HG03558 (cell line): ENCODE results near the gene POC5.

Source experiments
- ATAC-seq: cut with Tn5 transposase; IDR thresholded peaks from one replicate; pipeline ENCODE4 v1.9.1; 2021; ENCODE audit warnings: moderate number of reproducible peaks; ENCODE audit not compliant: unreplicated experiment; ENCODE audit errors: extremely low read depth

Gene POC5

DNA sequence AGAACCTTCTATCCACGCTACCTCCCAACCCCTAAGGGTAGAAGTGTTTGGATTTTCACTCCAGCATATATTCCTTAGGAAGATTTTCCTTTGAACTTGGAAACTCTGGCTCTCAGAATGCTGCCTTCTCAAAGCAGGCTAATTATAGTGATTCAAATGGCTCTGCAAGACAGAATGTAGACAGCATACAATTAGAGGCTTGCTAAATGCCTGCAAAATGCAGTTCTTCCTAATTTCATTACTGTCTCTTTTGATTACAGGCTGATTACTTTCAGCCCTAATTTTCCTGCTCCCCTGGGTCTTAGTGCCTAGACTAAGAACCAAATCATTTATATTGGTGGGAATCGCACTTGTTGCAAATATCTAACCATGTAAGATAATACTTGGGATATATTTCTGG, 55.2 kb downstream of the POC5 start:
- ATAC-seq: no peak

DNA sequence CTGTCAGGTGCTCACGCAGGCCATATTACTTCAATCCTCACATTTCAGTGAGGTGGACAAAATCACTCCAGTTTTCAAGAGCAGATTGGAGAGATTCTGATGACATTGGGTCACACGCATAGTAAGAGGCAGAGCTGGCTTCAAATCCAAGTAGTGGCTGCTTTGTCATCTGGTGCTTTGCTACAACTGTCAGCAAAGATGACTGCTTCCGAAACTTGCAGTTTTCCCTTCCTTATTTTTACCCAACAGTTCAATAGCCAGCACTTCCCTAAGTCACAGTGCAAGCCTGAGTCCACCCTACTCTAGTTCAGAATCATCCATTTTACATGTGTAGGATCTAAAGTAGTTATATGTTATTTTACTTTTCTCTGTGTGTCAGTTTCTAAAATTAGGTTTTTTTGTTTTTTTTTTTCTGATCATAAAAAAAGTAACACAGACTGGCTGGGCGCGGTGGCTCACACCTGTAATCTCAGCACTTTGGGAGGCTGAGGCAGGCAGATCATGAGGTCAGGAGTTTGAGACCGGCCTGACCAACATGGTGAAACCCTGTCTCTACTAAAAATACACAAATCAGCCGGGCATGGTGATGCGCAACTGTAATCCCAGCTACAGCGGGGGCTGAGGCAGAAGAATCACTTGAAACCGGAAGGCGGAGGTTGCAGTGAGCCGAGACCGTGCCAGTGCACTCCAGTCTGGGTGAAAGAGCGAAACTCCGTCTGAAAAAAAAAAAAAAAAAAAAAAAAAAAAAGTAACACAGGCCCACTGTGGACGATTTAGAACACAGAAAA, 56.4 kb downstream of the POC5 start:
- ATAC-seq: no peak

DNA sequence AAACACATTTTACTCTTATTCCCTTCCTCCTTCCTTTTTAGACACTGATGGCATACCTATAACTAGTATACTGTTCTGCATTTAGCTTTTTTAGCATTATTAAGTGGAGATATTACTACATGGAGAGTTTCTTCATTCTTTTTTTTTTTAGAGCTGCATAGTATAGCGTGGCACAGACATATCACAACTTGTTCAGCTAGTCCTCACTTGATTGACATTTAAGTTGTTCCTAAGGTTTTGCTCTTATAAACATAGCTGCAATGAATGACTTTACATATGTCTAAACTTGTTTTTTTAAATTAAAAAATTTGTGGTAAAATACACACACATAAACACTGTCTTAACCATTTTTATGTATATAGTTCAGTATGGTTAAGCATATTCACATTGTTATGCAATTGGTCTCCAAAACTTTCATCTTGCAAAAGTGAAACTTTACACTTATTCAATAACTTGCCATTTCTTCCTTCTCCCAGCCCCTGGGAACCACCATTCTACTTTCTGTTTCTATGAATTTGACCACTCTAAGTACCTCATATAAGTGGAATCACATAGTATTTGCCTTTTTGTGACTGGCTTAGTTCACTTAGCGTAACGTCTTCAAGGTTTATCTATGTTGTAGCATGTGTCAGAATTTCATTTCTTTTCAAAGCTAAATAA, 57.3 kb downstream of the POC5 start:
- ATAC-seq: no peak

DNA sequence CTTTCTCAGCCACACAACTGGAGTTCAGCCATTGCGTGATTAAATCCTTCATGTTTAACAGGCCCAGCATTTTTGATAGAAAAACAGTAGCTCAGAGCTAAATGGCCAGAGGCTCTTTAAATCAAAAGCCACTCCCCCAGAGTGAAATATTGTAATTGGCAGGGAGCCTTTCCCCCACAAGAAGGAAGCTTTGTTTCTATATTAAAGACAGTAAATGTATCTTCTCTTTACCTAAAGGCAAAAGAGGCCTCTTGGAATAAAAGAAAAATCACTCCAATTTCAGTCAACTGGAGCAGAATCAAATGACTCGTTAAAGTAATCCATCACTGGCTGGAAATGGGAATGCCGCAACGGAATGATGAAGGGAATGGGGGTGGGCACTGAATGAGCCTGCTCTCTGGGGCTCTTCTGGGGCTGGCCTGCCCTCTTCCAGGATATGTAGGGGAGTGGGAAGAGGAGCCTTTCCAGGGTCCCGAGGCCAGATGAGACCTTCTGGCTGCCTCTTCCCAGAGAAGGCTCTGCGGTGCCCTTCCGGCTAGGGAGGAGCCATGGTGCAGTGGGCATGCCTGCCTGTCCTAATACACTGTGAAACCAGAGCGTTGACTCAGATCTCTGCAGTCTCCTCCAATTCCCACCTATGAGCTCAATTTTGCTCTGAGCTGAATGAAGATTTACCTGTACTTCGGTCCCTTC, 60.8 kb downstream of the POC5 start:
- no peak for ATAC-seq

DNA sequence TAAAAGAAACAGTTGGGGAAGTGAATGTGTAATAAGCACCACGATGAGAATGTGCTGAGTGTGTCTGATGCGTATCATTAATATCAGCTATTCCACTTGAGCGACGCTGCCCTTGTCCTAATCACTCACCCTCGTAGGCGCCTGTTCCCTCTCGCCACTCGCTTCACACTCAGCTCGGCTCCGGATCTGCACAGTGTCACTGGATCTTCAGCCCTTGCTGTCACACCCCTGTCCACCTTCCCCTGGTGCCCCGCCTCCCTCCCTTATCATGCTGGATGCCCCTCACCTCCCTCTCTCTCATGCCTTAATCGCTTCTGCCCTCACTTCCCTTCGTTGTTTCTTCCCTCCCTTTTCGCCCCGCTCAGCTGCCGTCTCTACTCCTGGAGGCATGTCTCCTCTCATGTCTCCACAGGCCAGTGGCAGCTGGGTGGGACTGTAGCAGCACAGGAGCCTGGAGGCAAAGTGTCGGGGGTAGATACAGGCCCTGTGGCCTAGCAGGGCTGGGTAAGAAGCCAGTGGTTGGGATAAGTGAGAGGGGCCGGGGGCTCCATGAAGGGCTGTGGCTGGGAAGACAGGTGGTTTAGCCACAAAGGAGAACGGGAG, 62.4 kb downstream of the POC5 start:
- ATAC-seq: no peak

DNA sequence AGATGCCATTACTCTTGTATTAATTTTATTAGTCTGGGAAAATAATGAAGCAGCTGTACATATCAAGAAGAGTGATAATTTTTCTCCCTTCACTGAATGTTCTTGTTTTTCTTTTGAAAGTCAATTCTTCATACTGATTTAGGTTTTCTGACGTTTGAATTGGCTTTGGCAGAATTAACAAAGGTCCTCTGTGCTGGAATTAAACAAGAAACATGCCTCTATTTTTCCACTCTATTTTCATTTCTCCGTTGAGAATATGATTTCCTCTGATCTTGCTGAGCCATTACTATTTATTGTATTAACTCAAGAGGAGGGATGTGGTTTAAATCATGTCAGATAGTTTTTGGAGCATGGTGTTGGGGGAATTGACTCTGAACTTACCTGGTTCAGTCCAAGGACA, 63.7 kb downstream of the POC5 start:
- no peak for ATAC-seq

DNA sequence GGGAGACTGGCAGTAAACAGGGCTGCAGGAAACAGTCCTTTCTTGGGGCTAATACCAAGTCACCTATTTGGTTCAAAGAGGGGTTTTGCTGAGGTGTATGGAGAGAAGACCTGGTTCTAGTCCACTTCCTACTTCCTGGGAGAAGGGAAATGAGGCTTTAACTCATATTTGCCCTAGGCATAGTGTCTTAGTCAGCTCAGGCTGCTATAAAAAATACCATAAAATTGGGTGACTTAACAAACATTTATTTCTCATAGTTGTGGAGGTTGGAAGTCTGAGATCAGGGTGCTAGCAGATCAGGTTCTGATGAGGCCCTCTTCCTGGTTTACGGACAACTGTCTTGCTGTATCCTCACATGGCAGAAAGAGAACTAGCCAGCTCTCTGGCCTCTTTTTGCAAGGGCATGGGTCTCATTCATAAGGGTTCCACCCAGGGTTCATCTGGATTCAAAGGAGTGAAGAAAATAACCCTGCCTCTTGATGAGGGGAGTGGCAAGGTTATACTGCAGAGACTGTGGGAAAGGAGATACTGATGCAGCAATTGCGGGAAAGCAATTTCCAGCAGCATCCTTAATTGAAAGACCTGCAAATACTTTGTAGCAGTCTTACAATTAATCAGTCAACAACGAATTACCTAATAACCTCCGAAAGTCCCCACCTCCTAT, 65.5 kb downstream of the POC5 start:
- no peak for ATAC-seq

- ATAC-seq: no peak
These were observed 68.5 kb downstream of the POC5 start for GRCh38 chr5:75648712-75649111.

DNA sequence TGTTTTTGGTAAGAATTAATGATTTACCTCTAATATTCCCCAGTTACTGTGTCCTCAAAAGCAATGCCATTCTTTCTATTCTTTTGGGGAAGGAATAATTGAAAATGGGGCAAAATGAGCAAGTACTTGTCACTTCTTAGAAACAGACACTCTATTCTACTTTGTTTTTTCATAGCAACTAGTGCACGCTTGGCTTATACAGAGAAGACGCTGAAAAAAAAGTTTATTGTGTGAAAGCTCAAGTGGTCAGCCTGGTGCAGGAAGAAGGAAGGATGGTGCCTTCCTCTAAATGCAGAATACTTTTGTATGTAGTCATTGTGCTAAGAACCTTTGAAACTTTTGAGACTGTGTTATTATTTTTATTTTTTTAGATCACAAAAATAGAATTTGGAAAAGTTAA, 76.4 kb downstream of the POC5 start:
- ATAC-seq: no peak

DNA sequence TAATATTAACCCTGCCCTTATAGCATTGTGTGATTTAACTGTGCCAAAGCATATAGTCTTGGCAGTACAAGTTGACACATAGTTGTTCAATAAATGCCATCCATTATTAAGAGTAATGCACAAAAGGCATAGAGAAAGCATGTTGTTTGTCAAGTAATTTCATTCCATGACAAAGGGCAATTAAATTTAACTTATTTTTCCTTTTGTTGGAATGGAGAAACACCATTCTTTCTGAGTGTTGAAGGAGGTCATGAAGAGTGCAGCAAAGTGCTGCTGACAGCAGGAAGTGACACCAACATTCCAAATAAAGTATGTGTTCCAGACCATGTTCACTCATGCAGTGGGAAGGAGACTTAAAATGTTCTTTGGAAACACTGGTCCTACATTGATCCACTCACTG, 76.8 kb downstream of the POC5 start:
- ATAC-seq: no peak

GRCh38 chr5:75639535-75640311, 77.5 kb downstream of the POC5 start:
- ATAC-seq: no peak

DNA sequence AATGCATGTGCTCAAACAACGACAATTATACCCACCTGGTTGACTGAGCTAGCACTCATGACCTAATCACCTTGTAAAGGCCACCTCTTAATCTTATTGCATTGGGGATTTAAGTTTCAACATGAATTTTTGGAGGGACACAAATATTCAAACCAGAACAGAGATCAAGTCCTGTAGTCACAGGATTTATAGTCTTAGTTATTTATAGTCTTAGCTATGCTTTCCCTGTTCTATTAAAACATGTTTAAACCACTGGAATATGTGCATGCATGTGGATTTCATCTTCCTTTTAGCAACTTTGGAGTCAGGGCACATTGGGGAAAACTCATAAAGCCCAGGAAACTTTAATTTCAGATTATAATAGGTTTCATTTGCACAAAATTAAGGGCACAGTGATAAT, 79.3 kb downstream of the POC5 start:
- no peak for ATAC-seq

GRCh38 chr5:75632321-75632720, 84.9 kb downstream of the POC5 start:
- ATAC-seq: no peak

- ATAC-seq: no peak
These were observed 86.4 kb downstream of the POC5 start for GRCh38 chr5:75630875-75631274.

- ATAC-seq: no peak
These were observed 89.4 kb downstream of the POC5 start for GRCh38 chr5:75627801-75628200.

- no peak for ATAC-seq
These were observed 90.3 kb downstream of the POC5 start for GRCh38 chr5:75626959-75627358.
